Transverse colon (tissue), 3 donors: ENCODE data around the gene MRPS30.

ENCODE experiments used
- POLR2A ChIP-seq: fragments of 450-650 bp; IDR thresholded peaks from one replicate; pipeline ENCODE4 v1.6.1; 2016; ENCODE audit warnings: antibody characterized with exemption, mild to moderate bottlenecking, moderate library complexity
- TF ChIP-seq, protein P1 (sequence below), 5 experiments: fragments of 200-600 bp in 3 of 5; fragments of 450-650 bp in 2 of 5; sonication (generic) in 3 of 5; IDR thresholded peaks; 1 replicate in 2 of 5; 2 replicates in 3 of 5; pipeline ENCODE4 v1.5.1; 2016 to 2017; ENCODE audit warnings: antibody characterized with exemption in 5 of 5, inconsistent platforms in 3 of 5, mild to moderate bottlenecking in 2 of 5, moderate library complexity in 1 of 5

DNA sequence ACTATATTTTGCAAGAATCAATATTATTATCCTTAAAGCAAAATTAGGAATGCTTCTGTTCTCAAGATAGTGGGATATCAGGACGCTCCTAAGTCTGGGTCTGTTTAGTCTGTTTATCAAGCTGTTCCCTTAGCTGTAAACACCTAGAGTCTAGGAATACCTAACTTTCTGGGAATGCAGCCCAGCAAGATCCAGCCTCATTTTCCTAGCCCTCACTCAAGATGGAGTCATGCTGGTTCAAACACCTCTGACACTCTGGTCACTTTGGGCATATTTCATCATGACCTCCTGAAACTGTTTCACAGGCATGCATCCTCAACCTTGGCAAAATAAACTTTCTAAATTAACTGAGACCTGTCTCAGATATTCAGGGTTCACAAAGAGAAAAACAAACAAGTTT lies 14.4 kb upstream of the MRPS30 start:
- TF ChIP-seq, protein P1, sequence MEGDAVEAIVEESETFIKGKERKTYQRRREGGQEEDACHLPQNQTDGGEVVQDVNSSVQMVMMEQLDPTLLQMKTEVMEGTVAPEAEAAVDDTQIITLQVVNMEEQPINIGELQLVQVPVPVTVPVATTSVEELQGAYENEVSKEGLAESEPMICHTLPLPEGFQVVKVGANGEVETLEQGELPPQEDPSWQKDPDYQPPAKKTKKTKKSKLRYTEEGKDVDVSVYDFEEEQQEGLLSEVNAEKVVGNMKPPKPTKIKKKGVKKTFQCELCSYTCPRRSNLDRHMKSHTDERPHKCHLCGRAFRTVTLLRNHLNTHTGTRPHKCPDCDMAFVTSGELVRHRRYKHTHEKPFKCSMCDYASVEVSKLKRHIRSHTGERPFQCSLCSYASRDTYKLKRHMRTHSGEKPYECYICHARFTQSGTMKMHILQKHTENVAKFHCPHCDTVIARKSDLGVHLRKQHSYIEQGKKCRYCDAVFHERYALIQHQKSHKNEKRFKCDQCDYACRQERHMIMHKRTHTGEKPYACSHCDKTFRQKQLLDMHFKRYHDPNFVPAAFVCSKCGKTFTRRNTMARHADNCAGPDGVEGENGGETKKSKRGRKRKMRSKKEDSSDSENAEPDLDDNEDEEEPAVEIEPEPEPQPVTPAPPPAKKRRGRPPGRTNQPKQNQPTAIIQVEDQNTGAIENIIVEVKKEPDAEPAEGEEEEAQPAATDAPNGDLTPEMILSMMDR (IDR thresholded peaks at IDR 0.05), result no peak
- no peak for TF ChIP-seq POLR2A
